Transverse colon (tissue), 4 donors: ENCODE data around the gene MYRF.

Source experiments
- POLR2A ChIP-seq: fragments of 450-650 bp; IDR thresholded peaks from one replicate; pipeline ENCODE4 v1.6.1; 2016; ENCODE audit warnings: antibody characterized with exemption, mild to moderate bottlenecking, moderate library complexity
- POLR2AphosphoS5 ChIP-seq, 3 donors: sonication (generic); formaldehyde crosslinking; IDR thresholded peaks; one replicate each; pipeline ENCODE4 v1.6.1; 2016; ENCODE audit warnings: antibody characterized with exemption in 3 of 3
- TF ChIP-seq, protein P1 (sequence below), 5 experiments: fragments of 200-600 bp in 3 of 5; fragments of 450-650 bp in 2 of 5; sonication (generic) in 3 of 5; IDR thresholded peaks; 1 replicate in 2 of 5; 2 replicates in 3 of 5; pipeline ENCODE4 v1.5.1; 2016 to 2017; ENCODE audit warnings: antibody characterized with exemption in 5 of 5, inconsistent platforms in 3 of 5, mild to moderate bottlenecking in 2 of 5, moderate library complexity in 1 of 5

DNA sequence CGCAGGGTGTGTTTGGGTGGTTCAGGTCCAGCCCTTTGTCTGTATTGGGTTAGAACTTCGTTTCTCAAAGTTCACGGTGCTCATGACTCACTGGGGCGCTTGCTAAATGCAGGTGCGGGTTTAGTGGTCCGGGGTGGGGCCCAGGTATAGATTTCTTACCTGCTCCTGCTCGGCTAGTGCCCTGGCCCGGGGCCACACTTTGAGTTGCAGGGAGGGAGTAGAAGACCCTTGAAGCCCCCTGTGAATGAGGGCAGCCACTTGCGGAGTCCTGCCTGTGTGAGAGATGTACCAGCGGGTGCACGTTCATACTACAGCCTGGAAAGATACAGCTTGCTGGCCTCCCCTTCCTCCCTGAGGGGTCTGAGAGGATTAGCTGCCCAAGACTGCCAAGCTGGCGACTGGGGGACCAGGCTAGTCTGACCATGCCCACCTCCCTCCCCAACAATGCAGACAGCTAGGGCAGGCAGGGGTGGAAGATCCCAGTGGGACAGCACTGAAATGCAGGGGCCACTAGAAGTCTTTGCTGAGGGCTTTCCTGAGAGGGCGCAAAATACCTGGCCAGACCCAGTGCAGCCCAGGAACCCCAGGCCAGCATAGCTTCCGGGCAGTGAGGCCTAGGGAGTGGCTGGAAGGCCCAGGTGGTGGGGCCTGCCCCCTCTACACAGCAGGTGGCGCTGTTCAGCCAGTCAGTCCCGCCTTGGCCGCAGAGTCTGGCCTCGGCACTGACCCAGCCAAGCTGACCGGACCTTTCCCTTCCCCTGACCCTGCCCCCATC lies 5.1 kb upstream of the MYRF start:
- TF ChIP-seq, protein P1, sequence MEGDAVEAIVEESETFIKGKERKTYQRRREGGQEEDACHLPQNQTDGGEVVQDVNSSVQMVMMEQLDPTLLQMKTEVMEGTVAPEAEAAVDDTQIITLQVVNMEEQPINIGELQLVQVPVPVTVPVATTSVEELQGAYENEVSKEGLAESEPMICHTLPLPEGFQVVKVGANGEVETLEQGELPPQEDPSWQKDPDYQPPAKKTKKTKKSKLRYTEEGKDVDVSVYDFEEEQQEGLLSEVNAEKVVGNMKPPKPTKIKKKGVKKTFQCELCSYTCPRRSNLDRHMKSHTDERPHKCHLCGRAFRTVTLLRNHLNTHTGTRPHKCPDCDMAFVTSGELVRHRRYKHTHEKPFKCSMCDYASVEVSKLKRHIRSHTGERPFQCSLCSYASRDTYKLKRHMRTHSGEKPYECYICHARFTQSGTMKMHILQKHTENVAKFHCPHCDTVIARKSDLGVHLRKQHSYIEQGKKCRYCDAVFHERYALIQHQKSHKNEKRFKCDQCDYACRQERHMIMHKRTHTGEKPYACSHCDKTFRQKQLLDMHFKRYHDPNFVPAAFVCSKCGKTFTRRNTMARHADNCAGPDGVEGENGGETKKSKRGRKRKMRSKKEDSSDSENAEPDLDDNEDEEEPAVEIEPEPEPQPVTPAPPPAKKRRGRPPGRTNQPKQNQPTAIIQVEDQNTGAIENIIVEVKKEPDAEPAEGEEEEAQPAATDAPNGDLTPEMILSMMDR (IDR thresholded peaks at IDR 0.05), result peak; percentile 85 to 95 (median 88)
- no peak for TF ChIP-seq POLR2A
- no peak for TF ChIP-seq POLR2AphosphoS5 (IDR thresholded peaks at IDR 0.05)
